Measurements from ENCODE around the gene PRSS53.

Gene PRSS53

DNA sequence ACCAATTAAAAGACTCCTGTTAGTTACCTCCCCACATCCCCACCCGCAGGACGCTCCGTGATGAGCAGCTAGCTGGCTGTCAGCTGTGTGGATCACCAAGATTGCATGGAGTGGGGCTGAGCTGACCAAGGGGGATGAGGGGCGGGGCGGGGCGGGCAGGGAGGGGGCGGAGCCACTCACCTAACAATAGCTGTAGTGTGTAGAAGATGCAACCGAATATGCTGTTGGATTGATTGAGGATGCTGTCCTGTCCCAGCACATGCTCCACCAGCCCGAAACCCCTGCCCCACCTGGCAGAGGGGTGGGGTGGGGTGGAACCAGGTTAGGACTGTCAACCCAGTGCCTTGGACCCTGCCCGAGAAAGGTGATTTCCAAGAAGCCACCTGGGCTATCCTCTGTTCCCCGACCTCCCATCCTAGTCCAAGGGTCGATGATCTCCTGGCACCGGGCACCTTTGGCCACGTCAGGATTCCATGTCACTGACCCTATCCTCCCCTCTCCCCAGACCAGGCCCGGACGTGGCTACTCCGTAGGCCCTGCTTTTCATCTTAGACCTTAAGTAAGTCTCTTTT, 4.5 kb upstream of the PRSS53 start:
- no peak for DNase-seq

DNA sequence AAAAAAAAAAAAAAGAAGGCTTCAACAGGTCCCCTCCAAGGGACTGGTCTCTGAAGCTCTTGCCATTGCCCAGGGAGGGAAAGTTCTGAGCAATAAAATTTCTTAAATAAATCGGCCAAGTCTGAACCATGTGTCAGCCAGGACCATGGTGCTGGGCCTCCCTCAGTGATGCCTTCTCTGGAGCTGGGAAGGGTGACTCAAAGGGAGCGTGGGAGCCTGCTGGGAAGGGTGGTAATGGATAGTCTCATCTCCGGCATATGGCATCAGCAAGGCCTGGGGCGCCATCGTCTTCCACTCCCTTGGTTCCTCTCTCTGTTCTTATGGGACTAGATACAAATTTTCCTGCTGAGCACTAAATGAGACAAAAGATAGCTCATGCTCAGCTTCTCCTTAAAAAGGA, 3.6 kb upstream of the PRSS53 start:
- DNase-seq: no peak

DNA sequence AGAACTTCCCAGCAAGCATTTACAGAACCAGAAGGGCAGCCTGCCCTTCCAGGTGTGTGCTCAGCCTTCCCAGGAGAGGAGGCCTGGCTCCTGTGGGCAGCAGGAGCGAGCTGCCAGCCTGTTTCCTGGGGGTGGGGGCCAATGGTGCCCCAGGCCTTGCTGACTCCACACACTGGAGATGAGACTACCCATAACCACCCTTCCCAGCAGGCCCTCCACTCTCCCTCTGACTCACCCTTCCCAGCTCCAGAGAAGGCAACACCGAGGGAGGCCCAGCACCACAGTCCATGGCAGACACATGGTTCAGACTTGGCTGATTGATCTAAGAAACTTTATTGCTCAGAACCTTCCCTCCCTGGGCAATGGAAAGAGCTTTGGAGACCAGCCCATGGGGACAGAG, 1.8 kb upstream of the PRSS53 start:
- DNase-seq: no peak

- DNase-seq: no peak
Measured at GRCh38 chr16:31089199-31089598, 456 bp upstream of the PRSS53 start.

DNA sequence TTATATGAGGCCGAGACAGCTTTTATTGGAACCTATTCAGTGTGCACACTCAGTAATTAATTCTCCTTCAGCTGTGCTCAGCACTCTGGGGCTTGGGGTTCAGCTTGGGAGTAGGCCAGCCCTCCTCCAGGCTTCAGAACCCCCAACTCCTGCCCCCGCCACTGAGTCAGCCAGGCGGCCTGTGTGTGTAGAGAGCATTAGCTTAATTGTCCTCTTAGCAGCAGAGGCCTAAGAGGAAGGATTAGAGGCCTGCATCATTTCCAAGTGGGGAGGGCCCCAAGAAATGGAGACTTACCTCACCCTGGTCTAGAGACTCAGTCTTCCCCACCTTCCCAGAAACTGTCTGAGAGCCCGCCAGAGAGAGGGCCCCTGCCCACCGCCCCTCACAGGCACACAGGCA, 772 bp downstream of the PRSS53 start:
- no peak for DNase-seq

DNA sequence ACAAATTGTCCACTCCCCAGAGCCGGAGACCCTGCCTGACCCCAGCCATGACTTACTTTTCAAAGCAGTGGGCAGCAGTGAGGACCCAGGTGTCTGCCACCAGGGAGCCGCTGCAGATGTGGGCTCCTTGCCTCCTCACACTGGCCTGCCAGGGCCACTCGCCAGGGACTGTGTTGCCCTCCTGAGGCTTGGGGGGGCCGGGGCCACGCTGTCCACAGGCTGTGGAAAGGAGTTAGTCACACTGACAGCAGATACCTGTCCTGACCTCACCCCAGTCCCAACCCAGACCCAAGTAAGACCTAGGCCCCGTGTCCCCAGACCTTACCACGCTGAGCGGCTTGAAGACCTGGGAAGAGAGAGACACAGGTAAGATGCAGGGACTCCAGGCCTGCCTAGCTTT, 1.3 kb downstream of the PRSS53 start:
- no peak for DNase-seq

- DNase-seq: no peak
Measured at GRCh38 chr16:31086629-31086906, 2.2 kb downstream of the PRSS53 start.

GRCh38 chr16:31085873-31086628, 2.7 kb downstream of the PRSS53 start:
- no peak for DNase-seq

DNA sequence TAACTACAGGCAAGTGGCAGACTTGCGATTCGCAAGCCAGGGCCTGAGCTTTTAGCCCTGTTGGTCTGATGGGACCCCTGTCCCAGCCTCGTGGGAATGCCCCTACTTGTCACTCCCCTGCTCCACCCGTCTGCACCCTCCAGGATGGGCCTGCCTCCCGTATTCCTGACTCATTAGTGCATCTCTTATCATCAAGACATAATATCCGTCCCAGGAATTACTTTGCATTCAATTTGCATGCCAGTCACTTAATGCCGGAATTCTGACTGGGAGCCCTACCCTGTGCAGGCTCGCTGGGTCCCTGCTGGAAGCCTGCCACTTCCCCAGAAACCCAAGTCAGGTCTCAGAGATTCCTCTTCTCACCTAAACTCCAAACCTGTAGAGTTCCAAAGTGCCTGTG, 3.3 kb downstream of the PRSS53 start:
- no peak for DNase-seq

GRCh38 chr16:31084584-31085302, 4.0 kb downstream of the PRSS53 start:
- no peak for DNase-seq

DNA sequence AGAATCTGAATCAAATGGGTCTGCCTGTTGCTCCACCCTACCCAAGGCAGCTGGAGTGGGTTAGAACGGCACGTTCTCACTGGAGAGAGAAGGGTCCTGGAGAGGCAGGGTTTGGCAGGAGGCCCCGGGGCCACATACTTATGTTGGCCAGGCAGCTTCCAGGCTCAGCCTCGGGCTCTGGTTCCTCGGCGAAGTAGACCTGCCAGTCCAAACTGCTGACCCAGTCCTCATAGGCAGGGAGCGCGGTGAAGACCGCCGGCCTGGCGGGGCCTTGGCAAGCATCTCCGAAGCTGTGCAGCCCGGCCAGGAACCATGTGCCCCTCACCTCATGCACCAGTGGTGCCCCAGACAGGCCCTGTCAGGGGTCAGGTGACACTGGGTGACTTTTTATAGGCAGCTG, 4.8 kb downstream of the PRSS53 start:
- DNase-seq: no peak

GRCh38 chr16:31083556-31083955, 5.2 kb downstream of the PRSS53 start:
- no peak for DNase-seq

DNA sequence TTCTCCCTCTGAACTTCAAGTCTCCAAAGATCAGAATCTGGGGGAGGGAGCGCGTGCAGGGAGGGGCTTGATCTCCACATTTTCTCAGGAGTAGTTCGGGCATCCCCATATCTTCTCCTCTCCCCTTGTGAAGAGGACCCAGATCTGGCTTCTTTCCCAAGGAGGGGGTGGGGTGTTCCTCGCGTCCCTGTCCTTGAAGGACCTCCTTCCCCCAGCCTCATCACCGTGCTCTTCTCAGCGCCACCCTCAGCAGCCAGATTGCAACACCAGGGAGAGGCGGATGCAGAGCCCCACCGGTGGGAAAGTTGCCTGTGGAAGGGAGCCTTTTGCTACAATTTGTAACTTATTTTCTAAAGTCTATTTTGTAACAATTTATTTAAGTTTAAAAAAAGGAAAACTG, 5.7 kb downstream of the PRSS53 start:
- no peak for DNase-seq

DNA sequence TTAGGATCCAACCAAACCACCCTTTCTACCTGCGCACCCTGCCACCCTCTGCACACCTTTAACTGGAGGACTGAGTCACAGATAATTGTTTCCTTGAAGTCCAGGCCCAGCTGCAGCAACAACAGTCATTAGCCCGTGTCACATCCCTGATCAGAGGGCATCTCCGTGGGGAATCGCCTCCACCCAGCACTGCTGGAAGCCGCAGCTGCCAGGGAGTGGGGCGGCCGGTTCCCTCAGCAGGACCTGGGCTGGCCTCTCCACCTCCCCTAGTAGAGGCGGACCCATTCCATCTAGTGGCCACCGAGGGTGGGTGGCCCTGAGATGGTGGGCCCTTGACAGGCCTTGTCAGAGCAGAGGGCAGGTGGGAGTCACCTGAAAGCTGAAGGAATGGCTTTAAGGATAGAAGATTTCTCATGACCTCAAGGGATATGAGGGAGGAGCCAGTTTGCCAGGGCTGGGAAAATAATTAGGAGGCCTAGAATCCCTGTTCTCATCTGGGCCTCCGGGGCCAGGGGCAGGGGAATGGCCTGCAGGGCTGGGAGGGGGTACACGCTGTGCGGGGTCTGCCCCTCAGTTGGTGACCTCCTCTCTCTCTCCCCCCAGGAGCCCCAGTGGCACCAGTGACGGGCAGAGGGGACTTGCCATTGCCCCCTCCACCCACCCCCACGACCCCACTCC, 6.2 kb downstream of the PRSS53 start:
- no peak for DNase-seq

- DNase-seq: no peak
Measured at GRCh38 chr16:31081428-31082351, 7.1 kb downstream of the PRSS53 start.

DNA sequence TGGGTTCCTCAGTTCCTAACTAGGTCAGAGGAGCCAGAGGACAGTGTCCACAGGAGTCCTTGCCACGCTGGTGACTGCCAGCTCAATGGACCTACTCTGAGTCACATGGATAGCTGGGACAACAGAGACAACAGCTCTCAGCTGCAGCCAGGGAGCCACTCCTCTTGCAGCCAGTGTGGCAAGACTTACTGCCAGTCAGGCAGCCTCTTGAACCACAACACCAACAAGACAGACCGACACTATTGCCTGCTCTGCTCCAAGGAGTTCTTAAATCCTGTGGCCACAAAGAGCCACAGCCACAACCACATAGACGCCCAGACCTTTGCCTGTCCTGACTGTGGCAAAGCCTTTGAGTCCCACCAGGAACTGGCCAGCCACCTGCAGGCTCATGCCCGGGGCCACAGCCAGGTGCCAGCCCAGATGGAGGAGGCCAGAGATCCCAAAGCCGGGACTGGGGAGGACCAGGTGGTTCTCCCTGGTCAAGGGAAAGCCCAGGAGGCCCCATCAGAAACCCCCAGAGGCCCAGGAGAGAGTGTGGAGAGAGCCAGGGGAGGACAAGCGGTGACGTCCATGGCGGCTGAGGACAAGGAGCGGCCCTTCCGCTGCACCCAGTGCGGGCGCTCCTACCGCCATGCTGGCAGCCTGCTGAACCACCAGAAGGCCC, 7.9 kb downstream of the PRSS53 start:
- no peak for DNase-seq

DNA sequence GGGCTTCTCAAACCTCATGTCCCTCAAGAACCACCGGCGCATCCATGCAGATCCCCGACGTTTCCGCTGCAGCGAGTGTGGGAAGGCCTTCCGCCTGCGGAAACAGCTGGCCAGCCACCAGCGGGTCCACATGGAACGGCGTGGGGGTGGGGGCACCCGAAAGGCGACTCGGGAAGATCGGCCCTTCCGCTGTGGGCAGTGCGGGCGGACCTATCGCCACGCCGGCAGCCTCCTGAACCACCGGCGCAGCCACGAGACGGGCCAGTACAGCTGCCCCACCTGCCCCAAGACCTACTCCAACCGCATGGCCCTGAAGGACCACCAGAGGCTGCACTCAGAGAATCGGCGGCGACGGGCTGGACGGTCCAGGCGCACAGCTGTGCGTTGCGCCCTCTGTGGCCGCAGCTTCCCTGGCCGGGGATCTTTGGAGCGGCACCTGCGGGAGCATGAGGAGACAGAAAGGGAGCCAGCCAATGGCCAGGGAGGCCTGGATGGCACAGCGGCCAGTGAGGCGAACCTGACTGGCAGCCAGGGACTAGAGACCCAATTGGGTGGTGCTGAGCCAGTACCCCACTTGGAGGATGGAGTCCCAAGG, 8.6 kb downstream of the PRSS53 start:
- no peak for DNase-seq

DNA sequence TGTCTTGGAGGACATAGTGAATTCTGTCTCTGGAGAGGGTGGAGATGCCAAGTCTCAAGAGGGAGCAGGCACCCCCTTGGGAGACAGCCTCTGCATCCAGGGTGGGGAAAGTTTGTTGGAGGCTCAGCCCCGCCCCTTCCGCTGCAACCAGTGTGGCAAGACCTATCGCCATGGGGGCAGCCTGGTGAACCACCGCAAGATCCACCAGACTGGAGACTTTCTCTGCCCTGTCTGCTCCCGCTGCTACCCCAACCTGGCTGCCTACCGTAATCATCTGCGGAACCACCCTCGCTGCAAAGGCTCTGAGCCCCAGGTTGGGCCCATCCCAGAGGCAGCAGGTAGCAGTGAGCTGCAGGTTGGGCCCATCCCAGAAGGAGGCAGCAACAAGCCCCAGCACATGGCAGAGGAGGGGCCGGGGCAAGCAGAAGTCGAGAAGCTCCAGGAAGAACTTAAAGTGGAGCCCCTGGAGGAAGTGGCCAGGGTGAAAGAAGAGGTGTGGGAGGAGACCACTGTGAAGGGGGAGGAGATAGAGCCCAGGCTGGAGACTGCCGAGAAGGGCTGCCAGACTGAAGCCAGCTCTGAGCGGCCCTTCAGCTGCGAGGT, 9.3 kb downstream of the PRSS53 start:
- DNase-seq: no peak

DNA sequence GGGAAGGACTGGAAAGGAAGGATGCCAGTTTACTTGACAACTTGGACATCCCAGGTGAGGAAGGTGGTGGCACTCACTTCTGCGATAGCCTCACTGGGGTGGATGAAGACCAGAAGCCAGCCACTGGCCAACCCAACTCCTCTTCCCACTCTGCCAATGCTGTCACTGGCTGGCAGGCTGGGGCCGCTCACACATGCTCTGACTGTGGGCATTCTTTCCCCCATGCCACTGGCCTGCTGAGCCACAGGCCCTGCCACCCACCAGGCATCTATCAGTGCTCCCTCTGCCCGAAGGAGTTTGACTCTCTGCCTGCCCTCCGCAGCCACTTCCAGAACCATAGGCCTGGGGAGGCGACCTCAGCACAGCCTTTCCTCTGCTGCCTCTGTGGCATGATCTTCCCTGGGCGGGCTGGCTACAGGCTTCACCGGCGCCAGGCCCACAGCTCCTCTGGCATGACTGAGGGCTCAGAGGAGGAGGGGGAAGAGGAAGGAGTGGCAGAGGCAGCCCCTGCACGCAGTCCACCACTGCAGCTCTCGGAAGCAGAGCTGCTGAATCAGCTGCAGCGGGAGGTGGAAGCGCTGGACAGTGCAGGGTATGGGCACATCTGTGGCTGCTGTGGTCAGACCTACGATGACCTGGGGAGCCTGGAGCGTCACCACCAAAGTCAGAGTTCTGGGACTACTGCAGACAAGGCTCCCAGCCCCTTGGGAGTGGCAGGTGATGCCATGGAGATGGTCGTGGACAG, 10.0 kb downstream of the PRSS53 start:
- DNase-seq: no peak

- no peak for DNase-seq
Measured at GRCh38 chr16:31077592-31078396, 10.9 kb downstream of the PRSS53 start.

Data from CD4-positive, alpha-beta T cell treated with Interleukin-6 for 4 hours (primary cell).